ENCODE results near the gene STK11IP.

- TF ChIP-seq CTCF (IDR thresholded peaks at IDR 0.05; ENCODE audit: low read length) (no peak), EZH2phosphoT487 (IDR thresholded peaks at IDR 0.05; ENCODE audit: low read length) (no peak), EZH2 (optimal IDR thresholded peaks at IDR 0.05; ENCODE audit: low read depth, low read length) (no peak)
These were observed 18.2 kb downstream of the STK11IP start for GRCh38 chr2:219615894-219616293.
